Esophagus muscularis mucosa (tissue), 4 donors: ENCODE data around the gene TK2. TPM values are rescaled to one million over a fixed set of nuclear protein-coding genes. Genes with fewer than 3 reads are reported as not detected.

Source experiments
- DNase-seq: peaks from one replicate; pipeline ENCODE4 v3.0.0-alpha.2; 2017; ENCODE audit errors: extremely low spot score
- H3K27ac ChIP-seq, 4 donors: fragments of 200-600 bp; sonication (generic); replicated peaks in 1 of 4; 1 replicate in 3 of 4; 2 replicates in 1 of 4; pipeline ENCODE4 v1.5.1; 2016 to 2019; ENCODE audit warnings: mild to moderate bottlenecking in 1 of 4
- H3K27me3 ChIP-seq, 4 donors: fragments of 200-600 bp; sonication (generic); one replicate each; pipeline versions ENCODE4 v1.5.1 to v1.6.0; 2016 to 2019
- H3K36me3 ChIP-seq, 4 donors: fragments of 200-600 bp; sonication (generic); one replicate each; pipeline ENCODE4 v1.5.1; 2016 to 2019
- H3K4me1 ChIP-seq, 4 donors: fragments of 200-600 bp; sonication (generic); one replicate each; pipeline ENCODE4 v1.5.1; 2016 to 2019
- H3K4me3 ChIP-seq, 4 donors: fragments of 200-600 bp; sonication (generic); 1 replicate in 2 of 4; 2 replicates in 2 of 4; pipeline ENCODE4 v1.5.1; 2016 to 2019; ENCODE audit warnings: mild to moderate bottlenecking in 4 of 4, moderate library complexity in 1 of 4
- H3K9me3 ChIP-seq, 4 donors: fragments of 200-600 bp; sonication (generic); 1 replicate in 3 of 4; 2 replicates in 1 of 4; pipeline ENCODE4 v1.5.1; 2016 to 2019
- CTCF ChIP-seq, 3 experiments: fragments of 200-600 bp in 2 of 3; fragments of 450-650 bp in 1 of 3; sonication (generic) in 2 of 3; IDR thresholded peaks; one replicate each; pipeline ENCODE4 v1.5.1; 2017 to 2019; ENCODE audit warnings: antibody characterized with exemption in 3 of 3, mild to moderate bottlenecking in 2 of 3, moderate library complexity in 1 of 3
- EP300 ChIP-seq: sonication (generic); formaldehyde crosslinking; IDR thresholded peaks from one replicate; pipeline ENCODE4 v1.6.1; 2017; ENCODE audit warnings: antibody characterized with exemption
- POLR2A ChIP-seq: fragments of 450-650 bp; IDR thresholded peaks from one replicate; pipeline ENCODE4 v1.6.1; 2017; ENCODE audit warnings: antibody characterized with exemption, moderate library complexity, mild to moderate bottlenecking, low read depth
- POLR2AphosphoS5 ChIP-seq, 2 donors: sonication (generic); formaldehyde crosslinking; IDR thresholded peaks; one replicate each; pipeline ENCODE4 v1.6.1; 2017; ENCODE audit warnings: antibody characterized with exemption in 2 of 2
- WGBS: methylation state at CpG from one replicate; pipeline ENCODE4 v1.1.5; 2018; 5-methylcytosine and 5-hydroxymethylcytosine counted together
- intact Hi-C: fragments of 100-400 bp; cut with DNase I; formaldehyde crosslinking; loops from one replicate; pipeline ENCODE4 v1.15.1; 2023
- total RNA-seq, 4 donors: library from RNA; depleted of rRNA; stranded (reverse); fragments of >200 nt; gene quantifications; one replicate each; pipeline versions ENCODE4 v1.1.0 to v1.2.1, GENCODE V29; 2016

TK2 gene
- total RNA-seq, 4 donors from 2014 or later: 26.3 to 35.2 (median 30.0) TPM

- Histone ChIP-seq H3K27ac (no peak overlapping the region), H3K4me3 (no peak overlapping the region), H3K9me3 (no peaks in the 10 kb centered on the region), H3K36me3 (peaks cover 11 to 43% (median 22%) of the 10 kb centered on the region in 4 donors), H3K4me1 (peaks cover 0 to 12% (median 10%) of the 10 kb centered on the region in 4 donors), H3K27me3 (no peaks in the 10 kb centered on the region)
- intact Hi-C loops: no loop called here
- DNase-seq: no peak
- WGBS: 88% methylated on average over 1 of the region's 1 CpG
- no peak for TF ChIP-seq POLR2AphosphoS5 (IDR thresholded peaks at IDR 0.05)
- TF ChIP-seq EP300: no peak
- no peak for TF ChIP-seq POLR2A
- TF ChIP-seq CTCF (IDR thresholded peaks at IDR 0.05): no peak
Observed at GRCh38 chr16:66562409-66562808, 12.5 kb upstream of the TK2 start.

GRCh38 chr16:66561381-66562080 is 11.6 kb upstream of the TK2 start:
- H3K27ac ChIP-seq: no peak overlapping the region
- WGBS: 92% methylated on average over 3 of the region's 3 CpGs
- peaks cover 6 to 36% (median 20%) of the 10 kb centered on the region in 4 donors for H3K36me3 ChIP-seq
- intact Hi-C loops: no loop called here
- TF ChIP-seq CTCF (IDR thresholded peaks at IDR 0.05) (no peak), POLR2AphosphoS5 (IDR thresholded peaks at IDR 0.05) (no peak), POLR2A (no peak)
- H3K27me3 ChIP-seq: no peaks in the 10 kb centered on the region
- no peak overlapping the region for H3K4me3 ChIP-seq
- no peaks in the 10 kb centered on the region for H3K9me3 ChIP-seq
- no peak for DNase-seq
- peaks cover 4 to 12% (median 10%) of the 10 kb centered on the region in 4 donors for H3K4me1 ChIP-seq

GRCh38 chr16:66560107-66560506 is 10.2 kb upstream of the TK2 start:
- peaks cover 4 to 18% (median 10%) of the 10 kb centered on the region in 4 donors for H3K4me1 ChIP-seq
- H3K27ac ChIP-seq: no peak overlapping the region
- H3K36me3 ChIP-seq: peaks cover 0 to 22% (median 10%) of the 10 kb centered on the region in 4 donors
- WGBS: 81% methylated on average over 1 of the region's 1 CpG
- no peaks in the 10 kb centered on the region for H3K9me3 ChIP-seq
- TF ChIP-seq CTCF (IDR thresholded peaks at IDR 0.05) (no peak), EP300 (no peak), POLR2AphosphoS5 (IDR thresholded peaks at IDR 0.05) (no peak), POLR2A (no peak)
- no peaks in the 10 kb centered on the region for H3K27me3 ChIP-seq
- no peak for DNase-seq
- no peak overlapping the region for H3K4me3 ChIP-seq
- intact Hi-C loops: no loop called here

GRCh38 chr16:66554495-66554894 is 4.6 kb upstream of the TK2 start:
- Histone ChIP-seq H3K36me3 (peaks cover 0 to 14% (median 2%) of the 10 kb centered on the region in 4 donors), H3K4me3 (no peak overlapping the region)
- intact Hi-C loops: no loop called here

More at GRCh38 chr16:66554495-66554894, 4.6 kb upstream of the TK2 start:
- TF ChIP-seq EP300 (no peak), CTCF (IDR thresholded peaks at IDR 0.05) (no peak), POLR2A (no peak), POLR2AphosphoS5 (IDR thresholded peaks at IDR 0.05) (no peak)
- H3K27ac ChIP-seq: no peak overlapping the region
- H3K4me1 ChIP-seq: peaks cover 31 to 45% (median 37%) of the 10 kb centered on the region in 4 donors
- H3K27me3 ChIP-seq: no peaks in the 10 kb centered on the region
- WGBS: 93% methylated on average over 6 of the region's 6 CpGs
- H3K9me3 ChIP-seq: no peaks in the 10 kb centered on the region
- DNase-seq: no peak
